Peyer's patch (tissue), 4 donors: ENCODE measurements around the gene ALKBH6. TPM values are rescaled to one million over a fixed set of nuclear protein-coding genes. Genes with fewer than 3 reads are reported as not detected.

Experiments
- DNase-seq, 3 donors: peaks; one replicate each; pipeline ENCODE4 v3.0.0-alpha.2; 2017 to 2019
- H3K27ac ChIP-seq, 4 donors: fragments of 200-600 bp; sonication (generic); one replicate each; pipeline ENCODE4 v1.5.1; 2016 to 2019
- H3K27me3 ChIP-seq, 2 donors: fragments of 200-600 bp; sonication (generic); one replicate each; pipeline ENCODE4 v1.5.1; 2019
- H3K36me3 ChIP-seq, 3 donors: fragments of 200-600 bp; sonication (generic); one replicate each; pipeline ENCODE4 v1.5.1; 2016 to 2019
- H3K4me1 ChIP-seq, 4 donors: fragments of 200-600 bp; sonication (generic); one replicate each; pipeline ENCODE4 v1.5.1; 2016 to 2019
- H3K4me3 ChIP-seq, 4 donors: fragments of 200-600 bp; sonication (generic); 1 replicate in 3 of 4; 2 replicates in 1 of 4; pipeline ENCODE4 v1.5.1; 2016 to 2019; ENCODE audit warnings: mild to moderate bottlenecking in 1 of 4
- H3K9me3 ChIP-seq, 4 donors: fragments of 200-600 bp; sonication (generic); one replicate each; pipeline ENCODE4 v1.5.1; 2016 to 2019; ENCODE audit warnings: mild to moderate bottlenecking in 1 of 4
- POLR2A ChIP-seq, 2 donors: fragments of 450-650 bp; IDR thresholded peaks; one replicate each; pipeline ENCODE4 v1.5.1; 2017; ENCODE audit warnings: antibody characterized with exemption in 2 of 2, mild to moderate bottlenecking in 2 of 2, moderate library complexity in 2 of 2
- total RNA-seq, 4 donors: library from RNA; depleted of rRNA; stranded (reverse); fragments of >200 nt; gene quantifications; one replicate each; pipeline ENCODE4 v1.1.0, GENCODE V29; 2016
- TF ChIP-seq, protein P1 (sequence below), 6 experiments: fragments of 450-650 bp in 4 of 6; fragments of 200-600 bp in 2 of 6; sonication (generic) in 1 of 6; IDR thresholded peaks; one replicate each; pipeline ENCODE4 v1.5.1; 2017 to 2019; ENCODE audit warnings: antibody characterized with exemption in 6 of 6, mild to moderate bottlenecking in 3 of 6, moderate library complexity in 1 of 6

Gene ALKBH6
- 10 to 100 TPM; 26.4 to 56.9 (median 39.8) TPM for total RNA-seq

- H3K9me3 ChIP-seq, result no peaks in the 10 kb centered on the region
- H3K4me1 ChIP-seq, result peaks cover 0 to 15% (median 9%) of the 10 kb centered on the region in 4 donors
- peak in 1 of 2 donors; percentile 8 for TF ChIP-seq POLR2A (IDR thresholded peaks at IDR 0.05)
- TF ChIP-seq, protein P1, sequence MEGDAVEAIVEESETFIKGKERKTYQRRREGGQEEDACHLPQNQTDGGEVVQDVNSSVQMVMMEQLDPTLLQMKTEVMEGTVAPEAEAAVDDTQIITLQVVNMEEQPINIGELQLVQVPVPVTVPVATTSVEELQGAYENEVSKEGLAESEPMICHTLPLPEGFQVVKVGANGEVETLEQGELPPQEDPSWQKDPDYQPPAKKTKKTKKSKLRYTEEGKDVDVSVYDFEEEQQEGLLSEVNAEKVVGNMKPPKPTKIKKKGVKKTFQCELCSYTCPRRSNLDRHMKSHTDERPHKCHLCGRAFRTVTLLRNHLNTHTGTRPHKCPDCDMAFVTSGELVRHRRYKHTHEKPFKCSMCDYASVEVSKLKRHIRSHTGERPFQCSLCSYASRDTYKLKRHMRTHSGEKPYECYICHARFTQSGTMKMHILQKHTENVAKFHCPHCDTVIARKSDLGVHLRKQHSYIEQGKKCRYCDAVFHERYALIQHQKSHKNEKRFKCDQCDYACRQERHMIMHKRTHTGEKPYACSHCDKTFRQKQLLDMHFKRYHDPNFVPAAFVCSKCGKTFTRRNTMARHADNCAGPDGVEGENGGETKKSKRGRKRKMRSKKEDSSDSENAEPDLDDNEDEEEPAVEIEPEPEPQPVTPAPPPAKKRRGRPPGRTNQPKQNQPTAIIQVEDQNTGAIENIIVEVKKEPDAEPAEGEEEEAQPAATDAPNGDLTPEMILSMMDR (IDR thresholded peaks at IDR 0.05), result peak in 2 of 6 experiments; percentile 14 to 20
- peaks cover 0 to 9% (median 0%) of the 10 kb centered on the region in 3 donors for H3K36me3 ChIP-seq
- no peaks in the 10 kb centered on the region for H3K27me3 ChIP-seq
- DNase-seq, result peak; percentile 100
- H3K27ac ChIP-seq, result peak within 1 kb of the TSS; percentile 80 to 91 (median 82)
- peak within 1 kb of the TSS; percentile 65 to 89 (median 87) for H3K4me3 ChIP-seq
Observed at GRCh38 chr19:36014012-36014924, at the start of gene ALKBH6. Gene ALKBH6 (minus strand): TSS chr19:36014213. CDS start chr19:36013397, 816 bp downstream.

- Histone ChIP-seq H3K27me3 (no peaks in the 10 kb centered on the region), H3K36me3 (no peaks in the 10 kb centered on the region), H3K4me1 (peaks cover 0 to 9% (median 0%) of the 10 kb centered on the region in 4 donors), H3K4me3 (no peak overlapping the region), H3K9me3 (no peaks in the 10 kb centered on the region), H3K27ac (no peak overlapping the region)
- TF ChIP-seq, protein P1 (IDR thresholded peaks at IDR 0.05), result no peak
- no peak for TF ChIP-seq POLR2A (IDR thresholded peaks at IDR 0.05)
- no peak for DNase-seq
Observed at GRCh38 chr19:36061367-36061766, 47.4 kb upstream of the ALKBH6 start.

GRCh38 chr19:36060430-36060829 lies 46.4 kb upstream of the ALKBH6 start:
- H3K27ac ChIP-seq, result no peak overlapping the region
- DNase-seq, result peak in 1 of 3 donors; percentile 59
- no peaks in the 10 kb centered on the region for H3K9me3 ChIP-seq
- H3K4me1 ChIP-seq, result peaks cover 0 to 12% (median under 1%) of the 10 kb centered on the region in 4 donors
- no peaks in the 10 kb centered on the region for H3K36me3 ChIP-seq
- TF ChIP-seq POLR2A (IDR thresholded peaks at IDR 0.05), result no peak
- TF ChIP-seq, protein P1 (IDR thresholded peaks at IDR 0.05), result peak in 4 of 6 experiments; percentile 23 to 50 (median 42)
- no peak overlapping the region for H3K4me3 ChIP-seq
- H3K27me3 ChIP-seq, result no peaks in the 10 kb centered on the region

GRCh38 chr19:36059180-36059910 lies 45.3 kb upstream of the ALKBH6 start:
- Histone ChIP-seq H3K9me3 (no peaks in the 10 kb centered on the region), H3K27ac (no peak overlapping the region), H3K4me3 (no peak overlapping the region), H3K27me3 (no peaks in the 10 kb centered on the region), H3K36me3 (no peaks in the 10 kb centered on the region), H3K4me1 (peaks cover 0 to 17% (median 2%) of the 10 kb centered on the region in 4 donors)
- TF ChIP-seq, protein P1 (IDR thresholded peaks at IDR 0.05), result no peak
- TF ChIP-seq POLR2A (IDR thresholded peaks at IDR 0.05), result no peak
- no peak for DNase-seq

DNA sequence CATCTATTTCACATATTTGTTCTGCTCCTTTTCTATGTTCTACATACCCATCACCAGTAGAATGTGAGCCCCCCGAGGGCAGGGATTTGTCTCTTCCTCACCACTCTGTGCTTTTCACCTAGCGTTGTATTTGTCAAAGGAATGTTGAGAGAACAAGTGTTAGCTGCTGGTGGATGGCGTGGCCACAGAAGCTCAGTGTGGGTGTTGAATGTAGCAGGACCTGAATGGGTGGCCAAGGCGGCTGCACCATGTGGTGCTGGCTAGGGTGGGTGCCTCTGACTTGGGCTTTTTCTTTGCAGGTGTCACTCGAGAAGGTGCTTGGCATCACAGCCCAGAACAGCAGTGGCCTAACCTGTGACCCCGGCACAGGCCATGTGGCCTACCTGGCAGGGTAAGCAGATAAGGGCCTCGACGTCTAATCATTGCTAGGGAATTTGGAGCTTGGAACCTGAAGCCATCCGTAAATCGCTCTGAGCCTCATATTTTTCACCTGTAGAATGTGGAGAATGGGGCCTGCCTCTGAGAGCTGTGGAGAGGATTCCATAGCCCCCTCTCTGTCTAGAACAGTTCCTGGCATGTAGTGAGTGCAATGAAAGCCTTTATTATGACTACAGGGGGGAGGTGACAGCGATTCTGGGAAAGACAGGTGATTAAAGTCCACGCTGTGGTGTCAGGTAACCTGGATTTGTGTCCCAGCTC lies 44.6 kb upstream of the ALKBH6 start:
- H3K27me3 ChIP-seq, result no peaks in the 10 kb centered on the region
- no peaks in the 10 kb centered on the region for H3K9me3 ChIP-seq
- H3K36me3 ChIP-seq, result no peaks in the 10 kb centered on the region
- no peak for DNase-seq
- no peak overlapping the region for H3K27ac ChIP-seq
- peaks cover 0 to 17% (median 2%) of the 10 kb centered on the region in 4 donors for H3K4me1 ChIP-seq
- H3K4me3 ChIP-seq, result no peak overlapping the region
- TF ChIP-seq POLR2A (IDR thresholded peaks at IDR 0.05), result no peak
- TF ChIP-seq, protein P1 (IDR thresholded peaks at IDR 0.05), result no peak
